HEK293 (cell line): Measurements from ENCODE around the gene SMIM22.
A peak's percentile ranks its signal among the peaks of the same experiment; 100 is the strongest.

Source experiments
- CTCF ChIA-PET: fragments of 350-600 bp; formaldehyde crosslinking; extraction: SDS; loops from one replicate; lab custom pipeline; 2021; ENCODE audit warnings: antibody characterized with exemption; lab: Yijun Ruan, JAX
- POLR2A ChIA-PET: fragments of 300-600 bp; formaldehyde crosslinking; extraction: SDS; loops from one replicate; lab custom pipeline; 2020; ENCODE audit warnings: antibody characterized with exemption, inconsistent platforms; lab: Yijun Ruan, JAX
- H3K27ac ChIP-seq: fragments of 200-500 bp; sonication (Bioruptor generic); 2 replicates; pipeline ENCODE4 v1.5.1; 2014; ENCODE audit warnings: low read depth, low read length, control low read depth, inconsistent platforms; ENCODE audit errors: extremely low read depth
- H3K36me3 ChIP-seq, 2 experiments: fragments of 200-500 bp in 1 of 2; sonication (Bioruptor generic) in 1 of 2; 1 replicate in 1 of 2; 2 replicates in 1 of 2; pipeline ENCODE4 v1.5.1; 2014 to 2017; ENCODE audit warnings: inconsistent platforms in 2 of 2, low read length in 2 of 2; ENCODE audit not compliant: control insufficient read depth in 2 of 2, insufficient read depth in 1 of 2
- H3K4me1 ChIP-seq: fragments of 200-500 bp; sonication (Bioruptor generic); 2 replicates; pipeline ENCODE4 v1.5.1; 2014; ENCODE audit warnings: mild to moderate bottlenecking, low read length, inconsistent platforms; ENCODE audit not compliant: control insufficient read depth, insufficient read depth
- H3K4me3 ChIP-seq: 2 replicates; pipeline ENCODE4 v1.5.1; 2011; ENCODE audit warnings: low read depth, mild to moderate bottlenecking, control low read depth, low read length, moderate library complexity
- H3K9me3 ChIP-seq: fragments of 200-500 bp; sonication (Bioruptor generic); 2 replicates; pipeline ENCODE4 v1.5.1; 2014; ENCODE audit warnings: low read depth, low read length, inconsistent platforms; ENCODE audit not compliant: control insufficient read depth, insufficient read depth
- FEZF1 ChIP-seq: fragments of 450-650 bp; formaldehyde crosslinking; IDR thresholded peaks from 2 replicates; pipeline ENCODE4 v1.5.1; 2016; ENCODE audit warnings: missing biosample characterization, missing genetic modification characterization
- INSM2 ChIP-seq: fragments of 450-650 bp; formaldehyde crosslinking; IDR thresholded peaks from 2 replicates; pipeline ENCODE4 v1.5.1; 2016; ENCODE audit warnings: missing biosample characterization, missing genetic modification characterization
- KLF1 ChIP-seq: fragments of 450-650 bp; formaldehyde crosslinking; IDR thresholded peaks from 2 replicates; pipeline ENCODE4 v1.5.1; 2016; ENCODE audit warnings: missing biosample characterization, missing genetic modification characterization
- KLF10 ChIP-seq: fragments of 450-650 bp; IDR thresholded peaks from 2 replicates; pipeline ENCODE4 v1.5.1; 2018; ENCODE audit warnings: missing biosample characterization, mild to moderate bottlenecking, missing genetic modification characterization
- KLF7 ChIP-seq: fragments of 450-650 bp; formaldehyde crosslinking; IDR thresholded peaks from 2 replicates; pipeline ENCODE4 v1.5.1; 2016; ENCODE audit warnings: missing biosample characterization, missing genetic modification characterization, borderline replicate concordance
- KLF8 ChIP-seq: fragments of 450-650 bp; formaldehyde crosslinking; IDR thresholded peaks from 2 replicates; pipeline ENCODE4 v1.5.1; 2016; ENCODE audit warnings: missing biosample characterization, missing genetic modification characterization
- MZF1 ChIP-seq: fragments of 450-650 bp; formaldehyde crosslinking; IDR thresholded peaks from 2 replicates; pipeline ENCODE4 v1.5.1; 2017; ENCODE audit warnings: missing biosample characterization, missing genetic modification characterization, borderline replicate concordance
- PRDM10 ChIP-seq: fragments of 450-650 bp; formaldehyde crosslinking; IDR thresholded peaks from 2 replicates; pipeline ENCODE4 v1.5.1; 2016; ENCODE audit warnings: missing biosample characterization, missing genetic modification characterization
- SP2 ChIP-seq: fragments of 450-650 bp; formaldehyde crosslinking; IDR thresholded peaks from 2 replicates; pipeline ENCODE4 v1.5.1; 2016; ENCODE audit warnings: missing biosample characterization, missing genetic modification characterization
- ZBTB11 ChIP-seq: fragments of 450-650 bp; formaldehyde crosslinking; conservative IDR thresholded peaks from 2 replicates; pipeline ENCODE4 v1.5.1; 2016; ENCODE audit warnings: low read depth, missing biosample characterization, missing genetic modification characterization
- ZBTB20 ChIP-seq: fragments of 450-650 bp; formaldehyde crosslinking; IDR thresholded peaks from 2 replicates; pipeline ENCODE4 v1.5.1; 2016; ENCODE audit warnings: missing biosample characterization, missing genetic modification characterization
- ZEB2 ChIP-seq: fragments of 450-650 bp; formaldehyde crosslinking; IDR thresholded peaks from 2 replicates; pipeline ENCODE4 v1.5.1; 2016; ENCODE audit warnings: missing biosample characterization, missing genetic modification characterization
- ZFHX2 ChIP-seq: fragments of 450-650 bp; formaldehyde crosslinking; conservative IDR thresholded peaks from 2 replicates; pipeline ENCODE4 v1.5.1; 2016; ENCODE audit warnings: missing biosample characterization, missing genetic modification characterization
- ZFP41 ChIP-seq: fragments of 450-650 bp; formaldehyde crosslinking; IDR thresholded peaks from 2 replicates; pipeline ENCODE4 v1.5.1; 2016; ENCODE audit warnings: missing biosample characterization, missing genetic modification characterization, borderline replicate concordance
- ZNF155 ChIP-seq: fragments of 450-650 bp; formaldehyde crosslinking; IDR thresholded peaks from 2 replicates; pipeline ENCODE4 v1.5.1; 2016; ENCODE audit warnings: missing biosample characterization, missing genetic modification characterization
- ZNF2 ChIP-seq: fragments of 450-650 bp; formaldehyde crosslinking; IDR thresholded peaks from 2 replicates; pipeline ENCODE4 v1.5.1; 2016; ENCODE audit warnings: missing biosample characterization, missing genetic modification characterization
- ZNF335 ChIP-seq: fragments of 450-650 bp; formaldehyde crosslinking; conservative IDR thresholded peaks from 2 replicates; pipeline ENCODE4 v1.5.1; 2016; ENCODE audit warnings: missing biosample characterization, missing genetic modification characterization
- ZNF350 ChIP-seq: fragments of 450-650 bp; formaldehyde crosslinking; IDR thresholded peaks from 2 replicates; pipeline ENCODE4 v1.5.0; 2017; ENCODE audit warnings: missing biosample characterization, mild to moderate bottlenecking, missing genetic modification characterization
- ZNF398 ChIP-seq: fragments of 450-650 bp; formaldehyde crosslinking; IDR thresholded peaks from 2 replicates; pipeline ENCODE4 v1.5.1; 2017; ENCODE audit warnings: missing biosample characterization, missing genetic modification characterization
- ZNF561 ChIP-seq: fragments of 450-650 bp; IDR thresholded peaks from 2 replicates; pipeline ENCODE4 v1.5.1; 2018; ENCODE audit warnings: missing biosample characterization, missing genetic modification characterization, borderline replicate concordance
- ZNF600 ChIP-seq: fragments of 450-650 bp; formaldehyde crosslinking; IDR thresholded peaks from 2 replicates; pipeline ENCODE4 v1.5.1; 2016; ENCODE audit warnings: missing biosample characterization, missing genetic modification characterization
- ZNF610 ChIP-seq: fragments of 450-650 bp; formaldehyde crosslinking; IDR thresholded peaks from 2 replicates; pipeline ENCODE4 v1.5.1; 2016; ENCODE audit warnings: missing biosample characterization, missing genetic modification characterization, borderline replicate concordance
- ZNF660 ChIP-seq: fragments of 450-650 bp; IDR thresholded peaks from 2 replicates; pipeline ENCODE4 v1.5.1; 2018; ENCODE audit warnings: missing biosample characterization, mild to moderate bottlenecking, missing genetic modification characterization
- ZSCAN30 ChIP-seq: fragments of 450-650 bp; IDR thresholded peaks from 2 replicates; pipeline ENCODE4 v1.5.1; 2018; ENCODE audit warnings: missing biosample characterization, mild to moderate bottlenecking, missing genetic modification characterization, moderate library complexity

Gene SMIM22

GRCh38 chr16:4802659-4803287 is 7.6 kb downstream of the SMIM22 start (continued):
- TF ChIP-seq FEZF1 (tag by site-specific recombination) (no peak), ZNF660 (tag by site-specific recombination) (peak; percentile 72; the same call in 1 of the 2 replicates), SP2 (peak; percentile 92), ZNF561 (tag by site-specific recombination) (peak; percentile 80; the same call in 1 of the 2 replicates), ZNF600 (peak; percentile 71; the same call in 1 of the 2 replicates), ZNF155 (tag by site-specific recombination) (no peak), INSM2 (tag by site-specific recombination) (no peak), ZBTB11 (tag by site-specific recombination) (0 out of 2 replicates have a peak, but pooled peaks have one; percentile 10), ZBTB20 (tag by site-specific recombination) (peak; percentile 99), ZSCAN30 (tag by site-specific recombination) (peak; percentile 85), KLF8 (tag by site-specific recombination) (peak; percentile 28; the same call in 1 of the 2 replicates), ZEB2 (tag by site-specific recombination) (0 out of 2 replicates have a peak, but pooled peaks have one; percentile 34), ZNF398 (tag by site-specific recombination) (peak; percentile 57; the same call in 1 of the 2 replicates), MZF1 (tag by site-specific recombination) (no peak), ZFHX2 (tag by site-specific recombination) (0 out of 2 replicates have a peak, but pooled peaks have one; percentile 21)

GRCh38 chr16:4803401-4803844 is 8.3 kb downstream of the SMIM22 start:
- H3K9me3 ChIP-seq = no peaks in the 10 kb centered on the region
- H3K36me3 ChIP-seq = peaks cover 17 to 54% of the 10 kb centered on the region in 2 experiments
- H3K4me1 ChIP-seq = peaks cover 3% of the 10 kb centered on the region; the same call in 1 of the 2 replicates
- CTCF ChIA-PET = interaction anchor here (0.8 kb wide), 1 partner anchor 37 kb away, joined by 3 read pairs; no protein-coding TSS in a partner anchor
- no peak overlapping the region for H3K27ac ChIP-seq
- no peak overlapping the region for H3K4me3 ChIP-seq
- POLR2A ChIA-PET = interaction anchor here (0.6 to 3.2 kb wide), 9 partner anchors 8 to 145 kb away, joined by 3 to 19 read pairs (median 4); partner anchors contain the start of genes ANKS3, DNAAF8, NUDT16L1 and SEPTIN12
- TF ChIP-seq ZNF610 (no peak), ZNF335 (tag by site-specific recombination) (peak; percentile 68), PRDM10 (tag by site-specific recombination) (peak; percentile 89), KLF7 (tag by site-specific recombination) (peak; percentile 60; the same call in 1 of the 2 replicates), ZNF2 (tag by site-specific recombination) (0 out of 2 replicates have a peak, but pooled peaks have one; percentile 16), KLF10 (tag by site-specific recombination) (0 out of 2 replicates have a peak, but pooled peaks have one; percentile 19), ZNF350 (tag by site-specific recombination) (no peak), KLF1 (tag by site-specific recombination) (0 out of 2 replicates have a peak, but pooled peaks have one; percentile 9), ZFP41 (tag by site-specific recombination) (no peak)
